SK-N-SH (cell line): Measurements from ENCODE around the gene TMEM266. TPM values are rescaled to one million over a fixed set of nuclear protein-coding genes. Genes with fewer than 3 reads are reported as not detected.

Experiments used
- CTCF ChIA-PET: fragments of 300-600, 350-600 bp; formaldehyde crosslinking; extraction: SDS; loops from one replicate; lab custom pipeline; 2021; lab: Yijun Ruan, JAX
- POLR2A ChIA-PET: fragments of 350-600 bp; sonication (Branson Sonifier 250); formaldehyde crosslinking; extraction: SDS; loops from one replicate; lab custom pipeline; 2020; ENCODE audit warnings: antibody characterized with exemption, inconsistent platforms; lab: Yijun Ruan, JAX
- DNase-seq: peaks from one replicate; pipeline ENCODE4 v3.0.0; 2012
- H2AFZ ChIP-seq: fragments of 200-600 bp; sonication (generic); 2 replicates; pipeline ENCODE4 v1.8.1; 2016; ENCODE audit warnings: antibody characterized with exemption, mild to moderate bottlenecking, low read depth
- H3F3A ChIP-seq: fragments of 200-600 bp; sonication (generic); replicated peaks from 2 replicates; pipeline ENCODE3; 2016; ENCODE audit warnings: antibody characterized with exemption, mild to moderate bottlenecking; ENCODE audit not compliant: insufficient read depth
- H3K27ac ChIP-seq, 2 experiments: fragments of 200-500 bp in 1 of 2; fragments of 200-600 bp in 1 of 2; sonication (Bioruptor generic) in 1 of 2; sonication (generic), shearing (Covaris generic) in 1 of 2; 2 replicates each; pipeline versions ENCODE4 v1.5.1 to v1.6.1; 2014 to 2016; ENCODE audit warnings: low read depth in 2 of 2, inconsistent platforms in 1 of 2, low read length in 1 of 2, mild to moderate bottlenecking in 1 of 2, mixed read lengths in 1 of 2
- H3K27me3 ChIP-seq: fragments of 200-600 bp; sonication (generic), shearing (Covaris generic); 2 replicates; pipeline ENCODE4 v1.6.1; 2016; ENCODE audit warnings: mixed run types; ENCODE audit not compliant: insufficient read depth
- H3K36me3 ChIP-seq, 2 experiments: fragments of 200-500 bp in 1 of 2; fragments of 200-600 bp in 1 of 2; sonication (Bioruptor generic) in 1 of 2; sonication (generic) in 1 of 2; replicated peaks in 1 of 2; 2 replicates each; pipeline versions ENCODE3 to v1.5.1; 2014 to 2016; ENCODE audit warnings: low read length in 1 of 2, mild to moderate bottlenecking in 1 of 2; ENCODE audit not compliant: insufficient read depth in 2 of 2, control insufficient read depth in 1 of 2
- H3K4me1 ChIP-seq, 2 experiments: fragments of 200-500 bp in 1 of 2; fragments of 200-600 bp in 1 of 2; sonication (Bioruptor generic) in 1 of 2; sonication (generic), shearing (Covaris generic) in 1 of 2; 2 replicates each; pipeline versions ENCODE4 v1.5.1 to v1.6.1; 2014 to 2016; ENCODE audit warnings: low read depth in 1 of 2, low read length in 1 of 2, mixed run types in 1 of 2; ENCODE audit not compliant: insufficient read depth in 2 of 2, control insufficient read depth in 1 of 2
- H3K4me2 ChIP-seq: fragments of 200-600 bp; sonication (generic), shearing (Covaris generic); 2 replicates; pipeline ENCODE4 v1.6.1; 2017; ENCODE audit warnings: mixed run types
- H3K4me3 ChIP-seq, 2 experiments: fragments of 200-500 bp in 1 of 2; fragments of 200-600 bp in 1 of 2; sonication (Bioruptor generic) in 1 of 2; sonication (generic), shearing (Covaris generic) in 1 of 2; 2 replicates each; pipeline versions ENCODE4 v1.5.1 to v1.8.1; 2014 to 2016; ENCODE audit warnings: low read depth in 2 of 2, inconsistent platforms in 1 of 2, low read length in 1 of 2, mild to moderate bottlenecking in 1 of 2, mixed read lengths in 1 of 2, moderate library complexity in 1 of 2
- H3K79me2 ChIP-seq: fragments of 200-600 bp; sonication (generic); 2 replicates; pipeline ENCODE4 v1.8.1; 2017; ENCODE audit warnings: mild to moderate bottlenecking; ENCODE audit not compliant: insufficient read depth
- H3K9ac ChIP-seq: fragments of 200-600 bp; sonication (generic); 2 replicates; pipeline ENCODE4 v1.6.1; 2017; ENCODE audit warnings: mixed run types
- H3K9me2 ChIP-seq: fragments of 200-600 bp; sonication (generic); 2 replicates; pipeline ENCODE4 v1.6.1; 2017; ENCODE audit warnings: mixed run types
- H3K9me3 ChIP-seq: fragments of 200-600 bp; sonication (generic); 2 replicates; pipeline ENCODE4 v1.6.1; 2017; ENCODE audit warnings: mixed run types, mild to moderate bottlenecking, moderate library complexity
- H4K20me1 ChIP-seq: fragments of 200-600 bp; sonication (generic); 2 replicates; pipeline ENCODE4 v1.6.1; 2017; ENCODE audit warnings: mild to moderate bottlenecking, mixed run types; ENCODE audit not compliant: insufficient read depth
- CHD2 ChIP-seq: fragments of 150-350 bp; IDR thresholded peaks from 2 replicates; pipeline ENCODE4 v1.6.1; 2018; ENCODE audit warnings: low read length; ENCODE audit not compliant: partially characterized antibody
- ELF1 ChIP-seq: IDR thresholded peaks from 2 replicates; pipeline ENCODE4 v1.4.0; 2012
- EP300 ChIP-seq, 2 experiments: IDR thresholded peaks; 2 replicates each; pipeline versions ENCODE4 v1.4.0 to v1.6.1; 2012; ENCODE audit warnings: borderline replicate concordance in 1 of 2, low read depth in 1 of 2, low read length in 1 of 2
- FOXJ3 ChIP-seq: sonication (generic); formaldehyde crosslinking; IDR thresholded peaks from 2 replicates; pipeline ENCODE4 v1.5.1; 2020; ENCODE audit warnings: mild to moderate bottlenecking, missing genetic modification reagents
- FOXM1 ChIP-seq: IDR thresholded peaks from 2 replicates; pipeline ENCODE4 v1.4.0; 2012; ENCODE audit warnings: low read depth, mild to moderate bottlenecking
- GATA2 ChIP-seq: sonication (generic); formaldehyde crosslinking; IDR thresholded peaks from 2 replicates; pipeline ENCODE4 v1.5.0; 2020; ENCODE audit warnings: mild to moderate bottlenecking, missing genetic modification reagents
- IRF3 ChIP-seq: fragments of 150-350 bp; IDR thresholded peaks from 2 replicates; pipeline ENCODE4 v1.6.1; 2016; ENCODE audit warnings: mild to moderate bottlenecking, low read depth, low read length
- JUND ChIP-seq: IDR thresholded peaks from 2 replicates; pipeline ENCODE4 v1.4.0; 2012
- MAX ChIP-seq: IDR thresholded peaks from 2 replicates; pipeline ENCODE4 v1.4.0; 2012; ENCODE audit warnings: low read depth
- MEF2A ChIP-seq: IDR thresholded peaks from 2 replicates; pipeline ENCODE4 v1.4.0; 2012; ENCODE audit warnings: low read depth, borderline replicate concordance
- MXI1 ChIP-seq: IDR thresholded peaks from 2 replicates; pipeline ENCODE4 v1.6.1; 2012; ENCODE audit warnings: mild to moderate bottlenecking, low read depth, low read length, improper control_type of control experiment
- NFIC ChIP-seq: IDR thresholded peaks from 2 replicates; pipeline ENCODE4 v1.4.0; 2012; ENCODE audit warnings: borderline replicate concordance
- PBX3 ChIP-seq: IDR thresholded peaks from 2 replicates; pipeline ENCODE4; 2012
- POLR2AphosphoS5 ChIP-seq: IDR thresholded peaks from 2 replicates; pipeline ENCODE4 v1.6.1; 2012; ENCODE audit warnings: low read depth, low read length
- REST ChIP-seq: IDR thresholded peaks from 2 replicates; pipeline ENCODE4 v1.6.1; 2012; ENCODE audit warnings: mild to moderate bottlenecking, low read depth, low read length, moderate library complexity
- RFX5 ChIP-seq: IDR thresholded peaks from 2 replicates; pipeline ENCODE4 v1.6.1; 2012; ENCODE audit warnings: mild to moderate bottlenecking, improper control_type of control experiment, low read length
- TCF12 ChIP-seq: IDR thresholded peaks from 2 replicates; pipeline ENCODE4 v1.4.0; 2012
- TEAD4 ChIP-seq: IDR thresholded peaks from 2 replicates; pipeline ENCODE4 v1.4.0; 2012; ENCODE audit warnings: mild to moderate bottlenecking, borderline replicate concordance; ENCODE audit not compliant: insufficient read depth
- USF1 ChIP-seq: IDR thresholded peaks from 2 replicates; pipeline ENCODE4 v1.4.0; 2012; ENCODE audit warnings: low read depth, borderline replicate concordance
- USF2 ChIP-seq: fragments of 150-350 bp; IDR thresholded peaks from 2 replicates; pipeline ENCODE4 v1.6.1; 2017; ENCODE audit warnings: antibody characterized with exemption, low read length, low read depth, borderline replicate concordance
- YY1 ChIP-seq: IDR thresholded peaks from 2 replicates; pipeline ENCODE4 v1.4.0; 2012; ENCODE audit warnings: low read depth, mild to moderate bottlenecking
- ZBTB33 ChIP-seq: IDR thresholded peaks from 2 replicates; pipeline ENCODE4 v1.4.0; 2012; ENCODE audit warnings: low read depth, borderline replicate concordance
- WGBS: methylation state at CpG from one replicate; pipeline ENCODE4 v1.1.6; 2017; ENCODE audit warnings: low lambda C conversion rate; 5-methylcytosine and 5-hydroxymethylcytosine counted together
- polyA plus RNA-seq, 3 experiments: library from polyadenylated mRNA; depleted of rRNA; stranded (reverse); fragments of >200 nt; gene quantifications; 2 replicates each; pipeline ENCODE4 v1.2.3, GENCODE V29; 2012

TMEM266 gene
- polyA plus RNA-seq, 1 of the 3 experiments (the other 2 are of a cell fraction), result 0.07 TPM

GRCh38 chr15:76183930-76184649 is 124.3 kb downstream of the TMEM266 start:
- H3K4me1 ChIP-seq, result peaks cover 3 to 13% of the 10 kb centered on the region in 2 experiments; a peak in 2 of 4 replicates
- peaks cover 5% of the 10 kb centered on the region for H3F3A ChIP-seq
- CTCF ChIA-PET, result interaction anchor here (1.0 to 3.7 kb wide), 6 partner anchors 13 to 682 kb away, joined by 4 to 21 read pairs (median 4); partner anchors contain the start of gene TMEM266
- no peak for DNase-seq
- POLR2A ChIA-PET, result interaction anchor here (1.5 kb wide), 1 partner anchor 152 kb away, joined by 4 read pairs; the partner anchor contains the start of gene ISL2
- no peak overlapping the region for H3K4me2 ChIP-seq
- WGBS, result 49% methylated on average over 10 of the region's 10 CpGs
- H3K9me2 ChIP-seq, result no peaks in the 10 kb centered on the region
- no peaks in the 10 kb centered on the region for H3K9me3 ChIP-seq
- H3K36me3 ChIP-seq, result no peaks in the 10 kb centered on the region
- H3K4me3 ChIP-seq, result no peak overlapping the region
- peak overlapping the region in 1 of 2 experiments; percentile 8; a peak in 1 of 4 replicates for H3K27ac ChIP-seq
- no peaks in the 10 kb centered on the region for H4K20me1 ChIP-seq
- no peak overlapping the region for H3K9ac ChIP-seq
- no peaks in the 10 kb centered on the region for H3K27me3 ChIP-seq
- no peak overlapping the region for H2AFZ ChIP-seq
- H3K79me2 ChIP-seq, result no peaks in the 10 kb centered on the region
- TF ChIP-seq USF2 (no peak), RFX5 (no peak), ELF1 (no peak), MXI1 (no peak), ZBTB33 (no peak), REST (no peak), MAX (no peak), YY1 (no peak), TCF12 (peak; percentile 56), CHD2 (no peak), POLR2AphosphoS5 (0 out of 2 replicates have a peak, but pooled peaks have one; percentile 23), FOXJ3 (no peak), USF1 (no peak), NFIC (peak; percentile 51), FOXM1 (no peak), IRF3 (no peak), MEF2A (no peak; the same call in 1 of the 2 replicates), EP300 (IDR thresholded peaks at IDR 0.05; ENCODE audit: borderline replicate concordance in 1 of 2, low read depth in 1 of 2, low read length in 1 of 2) (peak in 1 of 2 experiments; percentile 19; a peak in 1 of 4 replicates), JUND (peak; percentile 47; the same call in 1 of the 2 replicates), PBX3 (peak; percentile 79), TEAD4 (no peak; the same call in 1 of the 2 replicates), GATA2 (CRISPR knock-in tag) (no peak; the same call in 1 of the 2 replicates)
